ENCODE results near the gene P3H2. TPM values are rescaled to one million over a fixed set of nuclear protein-coding genes. Genes with fewer than 3 reads are reported as not detected.

P3H2 gene
- total RNA-seq, 1 donor from 2014 or later, result 13.9 TPM

GRCh38 chr3:190017521-190018288 lies 103.0 kb downstream of the P3H2 start:
- peak; percentile 49 for DNase-seq (ENCODE audit: low spot score)

GRCh38 chr3:190016966-190017365 lies 103.7 kb downstream of the P3H2 start:
- DNase-seq (ENCODE audit: low spot score), result no peak

GRCh38 chr3:190014940-190015339 lies 105.8 kb downstream of the P3H2 start:
- DNase-seq (ENCODE audit: low spot score), result no peak

GRCh38 chr3:190013943-190014924 lies 106.5 kb downstream of the P3H2 start:
- no peak for DNase-seq (ENCODE audit: low spot score)

- DNase-seq (ENCODE audit: low spot score), result no peak
Measured at GRCh38 chr3:190012784-190013183, 107.9 kb downstream of the P3H2 start.

- DNase-seq (ENCODE audit: low spot score), result no peak
Measured at GRCh38 chr3:190012314-190012782, 108.3 kb downstream of the P3H2 start.

GRCh38 chr3:190010486-190010885 lies 110.2 kb downstream of the P3H2 start:
- no peak for DNase-seq (ENCODE audit: low spot score)

GRCh38 chr3:190009614-190010013 lies 111.1 kb downstream of the P3H2 start:
- no peak for DNase-seq (ENCODE audit: low spot score)

GRCh38 chr3:190008432-190008831 lies 112.3 kb downstream of the P3H2 start:
- DNase-seq (ENCODE audit: low spot score), result no peak

GRCh38 chr3:190005343-190006113 lies 115.2 kb downstream of the P3H2 start:
- DNase-seq (ENCODE audit: low spot score), result no peak

- no peak for DNase-seq (ENCODE audit: low spot score)
Measured at GRCh38 chr3:190004656-190005055, 116.0 kb downstream of the P3H2 start.

- no peak for DNase-seq (ENCODE audit: low spot score)
Measured at GRCh38 chr3:190003681-190004123, 117.0 kb downstream of the P3H2 start.

GRCh38 chr3:190003068-190003467 lies 117.6 kb downstream of the P3H2 start:
- no peak for DNase-seq (ENCODE audit: low spot score)

GRCh38 chr3:190001426-190001825 lies 119.3 kb downstream of the P3H2 start:
- DNase-seq (ENCODE audit: low spot score), result no peak

- DNase-seq (ENCODE audit: low spot score), result no peak
Measured at GRCh38 chr3:190000861-190001196, 119.9 kb downstream of the P3H2 start.

GRCh38 chr3:190000187-190000860 lies 120.4 kb downstream of the P3H2 start:
- no peak for DNase-seq (ENCODE audit: low spot score)

- DNase-seq (ENCODE audit: low spot score), result no peak
Measured at GRCh38 chr3:189999718-190000117, 121.0 kb downstream of the P3H2 start.

- no peak for DNase-seq (ENCODE audit: low spot score)
Measured at GRCh38 chr3:189995129-189995528, 125.6 kb downstream of the P3H2 start.

GRCh38 chr3:189990826-189991225 lies 129.9 kb downstream of the P3H2 start:
- DNase-seq (ENCODE audit: low spot score), result no peak

- DNase-seq (ENCODE audit: low spot score), result peak; percentile 44
Measured at GRCh38 chr3:189988854-189989253, 131.8 kb downstream of the P3H2 start.

GRCh38 chr3:189988322-189988721 lies 132.4 kb downstream of the P3H2 start:
- no peak for DNase-seq (ENCODE audit: low spot score)

All from ureter (tissue), 1 donor.